HepG2 (cell line): Measurements from ENCODE around the gene PTGDS. TPM values are rescaled to one million over a fixed set of nuclear protein-coding genes. Genes with fewer than 3 reads are reported as not detected.

Experiments used
- DMAP1 ChIP-seq: IDR thresholded peaks from 2 replicates; pipeline ENCODE4 v1.6.1; 2016
- DR1 ChIP-seq: sonication (generic); formaldehyde crosslinking; IDR thresholded peaks from 2 replicates; pipeline ENCODE4 v1.8.0; 2021; ENCODE audit warnings: mild to moderate bottlenecking, missing genetic modification reagents, inconsistent platforms
- GLMP ChIP-seq: sonication (generic); formaldehyde crosslinking; IDR thresholded peaks from 2 replicates; pipeline ENCODE4 v1.9.0; 2021; ENCODE audit warnings: missing genetic modification reagents, mild to moderate bottlenecking, borderline replicate concordance
- GMEB2 ChIP-seq: IDR thresholded peaks from 2 replicates; pipeline ENCODE4 v1.6.1; 2016; ENCODE audit warnings: missing biosample characterization, missing genetic modification reagents, low read depth
- REL ChIP-seq: sonication (generic); formaldehyde crosslinking; conservative IDR thresholded peaks from 2 replicates; pipeline ENCODE4 v1.8.0; 2022; ENCODE audit warnings: mild to moderate bottlenecking, missing genetic modification reagents, moderate library complexity
- RNF2 ChIP-seq: fragments of 450-650 bp; conservative IDR thresholded peaks from 2 replicates; pipeline ENCODE4 v1.6.1; 2016; ENCODE audit warnings: low read depth
- SAFB2 ChIP-seq: sonication (generic); formaldehyde crosslinking; IDR thresholded peaks from 2 replicates; pipeline ENCODE4 v1.5.1; 2020; ENCODE audit warnings: missing genetic modification reagents, low read depth, mild to moderate bottlenecking, borderline replicate concordance
- ZNF142 ChIP-seq: sonication (generic); formaldehyde crosslinking; IDR thresholded peaks from 2 replicates; pipeline ENCODE4 v1.4.0; 2020; ENCODE audit warnings: missing genetic modification reagents
- ZNF337 ChIP-seq: sonication (generic); formaldehyde crosslinking; IDR thresholded peaks from 2 replicates; pipeline ENCODE4 v1.5.1; 2020; ENCODE audit warnings: missing genetic modification reagents, low read depth, mild to moderate bottlenecking, borderline replicate concordance
- ZNF607 ChIP-seq: sonication (generic); formaldehyde crosslinking; IDR thresholded peaks from 2 replicates; pipeline ENCODE4 v1.5.1; 2020; ENCODE audit warnings: missing genetic modification reagents, mild to moderate bottlenecking, borderline replicate concordance
- ZSCAN20 ChIP-seq: sonication (generic); formaldehyde crosslinking; IDR thresholded peaks from 2 replicates; pipeline ENCODE4 v1.4.0; 2020; ENCODE audit warnings: missing genetic modification reagents, mild to moderate bottlenecking, borderline replicate concordance
- polyA plus RNA-seq, 8 experiments: library from polyadenylated mRNA; depleted of rRNA in 3 of 8; stranded (reverse) in 7 of 8; unstranded in 1 of 8; fragments of >200 nt; fragmentation: Illumina TruSeq in 4 of 8; extraction: Trizol in 4 of 8; gene quantifications; 2 replicates each; pipeline versions ENCODE4 v1.2.1 to v1.2.3, GENCODE V29; 2011 to 2016; ENCODE audit warnings: low read depth in 4 of 8, missing spikeins in 1 of 8, mixed read lengths in 1 of 8; ENCODE audit not compliant: insufficient read depth in 1 of 8
- total RNA-seq, 5 experiments: library from RNA; depleted of rRNA; stranded (reverse); fragments of >200 nt; fragmentation: Illumina TruSeq; extraction: Trizol; gene quantifications; 2 replicates each; pipeline ENCODE4 v1.2.3, GENCODE V29; 2016; ENCODE audit warnings: low read depth in 1 of 5
- TF ChIP-seq, protein P1 (sequence below): sonication (generic); formaldehyde crosslinking; IDR thresholded peaks from 2 replicates; pipeline ENCODE4 v1.5.0; 2020; ENCODE audit warnings: missing genetic modification reagents, mild to moderate bottlenecking, borderline replicate concordance
- TF ChIP-seq, protein P2 (sequence below): sonication (generic); formaldehyde crosslinking; IDR thresholded peaks from 2 replicates; pipeline ENCODE4 v1.4.0; 2020; ENCODE audit warnings: missing genetic modification reagents, borderline replicate concordance

Gene PTGDS
- total and polyA plus RNA-seq, 2 of the 13 experiments (the other 11 are each of a cell fraction or from before 2014, with no cell fraction given), result 0.33 to 0.50 TPM

GRCh38 chr9:136944519-136945332 lies 32.6 kb upstream of the PTGDS start, which contains the start of the genes C8G and FBXW5 (continued):
- TF ChIP-seq ZNF142 (CRISPR knock-in tag) (0 out of 2 replicates have a peak, but pooled peaks have one; percentile 43), REL (CRISPR knock-in tag) (no peak), SAFB2 (CRISPR knock-in tag) (no peak; the same call in 1 of the 2 replicates), RNF2 (no peak; the same call in 1 of the 2 replicates), DR1 (CRISPR knock-in tag) (no peak), ZNF337 (CRISPR knock-in tag) (no peak), GLMP (CRISPR knock-in tag) (no peak), GMEB2 (CRISPR knock-in tag) (no peak), DMAP1 (CRISPR knock-in tag) (no peak; the same call in 1 of the 2 replicates), ZNF607 (CRISPR knock-in tag) (no peak), ZSCAN20 (CRISPR knock-in tag) (no peak)
- TF ChIP-seq, protein P1, sequence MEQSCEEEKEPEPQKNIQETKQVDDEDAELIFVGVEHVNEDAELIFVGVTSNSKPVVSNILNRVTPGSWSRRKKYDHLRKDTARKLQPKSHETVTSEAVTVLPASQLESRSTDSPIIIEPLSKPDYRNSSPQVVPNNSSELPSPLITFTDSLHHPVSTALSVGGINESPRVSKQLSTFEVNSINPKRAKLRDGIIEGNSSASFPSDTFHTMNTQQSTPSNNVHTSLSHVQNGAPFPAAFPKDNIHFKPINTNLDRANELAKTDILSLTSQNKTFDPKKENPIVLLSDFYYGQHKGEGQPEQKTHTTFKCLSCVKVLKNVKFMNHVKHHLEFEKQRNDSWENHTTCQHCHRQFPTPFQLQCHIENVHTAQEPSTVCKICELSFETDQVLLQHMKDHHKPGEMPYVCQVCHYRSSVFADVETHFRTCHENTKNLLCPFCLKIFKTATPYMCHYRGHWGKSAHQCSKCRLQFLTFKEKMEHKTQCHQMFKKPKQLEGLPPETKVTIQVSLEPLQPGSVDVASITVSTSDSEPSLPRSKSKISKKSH (CRISPR knock-in tag), result peak; percentile 13; the same call in 1 of the 2 replicates
- TF ChIP-seq, protein P2, sequence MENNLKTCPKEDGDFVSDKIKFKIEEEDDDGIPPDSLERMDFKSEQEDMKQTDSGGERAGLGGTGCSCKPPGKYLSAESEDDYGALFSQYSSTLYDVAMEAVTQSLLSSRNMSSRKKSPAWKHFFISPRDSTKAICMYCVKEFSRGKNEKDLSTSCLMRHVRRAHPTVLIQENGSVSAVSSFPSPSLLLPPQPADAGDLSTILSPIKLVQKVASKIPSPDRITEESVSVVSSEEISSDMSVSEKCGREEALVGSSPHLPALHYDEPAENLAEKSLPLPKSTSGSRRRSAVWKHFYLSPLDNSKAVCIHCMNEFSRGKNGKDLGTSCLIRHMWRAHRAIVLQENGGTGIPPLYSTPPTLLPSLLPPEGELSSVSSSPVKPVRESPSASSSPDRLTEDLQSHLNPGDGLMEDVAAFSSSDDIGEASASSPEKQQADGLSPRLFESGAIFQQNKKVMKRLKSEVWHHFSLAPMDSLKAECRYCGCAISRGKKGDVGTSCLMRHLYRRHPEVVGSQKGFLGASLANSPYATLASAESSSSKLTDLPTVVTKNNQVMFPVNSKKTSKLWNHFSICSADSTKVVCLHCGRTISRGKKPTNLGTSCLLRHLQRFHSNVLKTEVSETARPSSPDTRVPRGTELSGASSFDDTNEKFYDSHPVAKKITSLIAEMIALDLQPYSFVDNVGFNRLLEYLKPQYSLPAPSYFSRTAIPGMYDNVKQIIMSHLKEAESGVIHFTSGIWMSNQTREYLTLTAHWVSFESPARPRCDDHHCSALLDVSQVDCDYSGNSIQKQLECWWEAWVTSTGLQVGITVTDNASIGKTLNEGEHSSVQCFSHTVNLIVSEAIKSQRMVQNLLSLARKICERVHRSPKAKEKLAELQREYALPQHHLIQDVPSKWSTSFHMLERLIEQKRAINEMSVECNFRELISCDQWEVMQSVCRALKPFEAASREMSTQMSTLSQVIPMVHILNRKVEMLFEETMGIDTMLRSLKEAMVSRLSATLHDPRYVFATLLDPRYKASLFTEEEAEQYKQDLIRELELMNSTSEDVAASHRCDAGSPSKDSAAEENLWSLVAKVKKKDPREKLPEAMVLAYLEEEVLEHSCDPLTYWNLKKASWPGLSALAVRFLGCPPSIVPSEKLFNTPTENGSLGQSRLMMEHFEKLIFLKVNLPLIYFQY, result peak; percentile 59; the same call in 1 of the 2 replicates
